Gastroesophageal sphincter (tissue), 4 donors: Measurements from ENCODE around the gene C8A. TPM values are rescaled to one million over a fixed set of nuclear protein-coding genes. Genes with fewer than 3 reads are reported as not detected.

Experiments
- ATAC-seq: fragments of 150-250 bp; one replicate; pipeline ENCODE4 v1.9.1; 2016; ENCODE audit warnings: mild to moderate bottlenecking, moderate library complexity
- H3K27ac ChIP-seq, 4 donors: fragments of 200-600 bp; sonication (generic) in 3 of 4; 1 replicate in 3 of 4; 2 replicates in 1 of 4; pipeline ENCODE4 v1.5.1; 2016 to 2019
- H3K27me3 ChIP-seq: fragments of 200-600 bp; sonication (generic); one replicate; pipeline ENCODE4 v1.5.1; 2019
- H3K36me3 ChIP-seq, 2 donors: fragments of 200-600 bp; sonication (generic); one replicate each; pipeline ENCODE4 v1.5.1; 2019; ENCODE audit warnings: control low read depth in 1 of 2
- H3K4me1 ChIP-seq, 3 donors: fragments of 200-600 bp; sonication (generic); 1 replicate in 2 of 3; 2 replicates in 1 of 3; pipeline ENCODE4 v1.5.1; 2016 to 2019; ENCODE audit warnings: control low read depth in 2 of 3
- H3K4me3 ChIP-seq, 2 donors: fragments of 200-600 bp; sonication (generic); one replicate each; pipeline ENCODE4 v1.5.1; 2019; ENCODE audit warnings: mild to moderate bottlenecking in 1 of 2, moderate library complexity in 1 of 2
- H3K9me3 ChIP-seq, 3 donors: fragments of 200-600 bp; sonication (generic); one replicate each; pipeline ENCODE4 v1.5.1; 2017 to 2019; ENCODE audit warnings: control low read depth in 2 of 3
- EP300 ChIP-seq: sonication (generic); formaldehyde crosslinking; IDR thresholded peaks from one replicate; pipeline ENCODE4 v1.6.1; 2017; ENCODE audit warnings: antibody characterized with exemption, mild to moderate bottlenecking
- POLR2A ChIP-seq, 2 donors: fragments of 450-650 bp; IDR thresholded peaks; one replicate each; pipeline ENCODE4 v1.6.1; 2017; ENCODE audit warnings: antibody characterized with exemption in 2 of 2, mild to moderate bottlenecking in 2 of 2, moderate library complexity in 1 of 2
- POLR2AphosphoS5 ChIP-seq: sonication (generic); formaldehyde crosslinking; IDR thresholded peaks from one replicate; pipeline ENCODE4 v1.6.1; 2017; ENCODE audit warnings: antibody characterized with exemption
- WGBS, 2 donors: methylation state at CpG; one replicate each; pipeline ENCODE4 v1.1.5; 2018; ENCODE audit warnings: low coverage in 1 of 2; 5-methylcytosine and 5-hydroxymethylcytosine counted together
- total RNA-seq, 4 donors: library from RNA; depleted of rRNA; stranded (reverse); fragments of >200 nt; gene quantifications; one replicate each; pipeline ENCODE4 v1.1.0, GENCODE V29; 2016
- TF ChIP-seq, protein P1 (sequence below), 4 experiments: fragments of 200-600 bp in 2 of 4; fragments of 450-650 bp in 2 of 4; sonication (generic) in 1 of 4; IDR thresholded peaks; one replicate each; pipeline ENCODE4 v1.5.1; 2017 to 2019; ENCODE audit warnings: antibody characterized with exemption in 4 of 4, mild to moderate bottlenecking in 2 of 4, moderate library complexity in 2 of 4

C8A gene
- total RNA-seq, 4 donors from 2014 or later: not detected

DNA sequence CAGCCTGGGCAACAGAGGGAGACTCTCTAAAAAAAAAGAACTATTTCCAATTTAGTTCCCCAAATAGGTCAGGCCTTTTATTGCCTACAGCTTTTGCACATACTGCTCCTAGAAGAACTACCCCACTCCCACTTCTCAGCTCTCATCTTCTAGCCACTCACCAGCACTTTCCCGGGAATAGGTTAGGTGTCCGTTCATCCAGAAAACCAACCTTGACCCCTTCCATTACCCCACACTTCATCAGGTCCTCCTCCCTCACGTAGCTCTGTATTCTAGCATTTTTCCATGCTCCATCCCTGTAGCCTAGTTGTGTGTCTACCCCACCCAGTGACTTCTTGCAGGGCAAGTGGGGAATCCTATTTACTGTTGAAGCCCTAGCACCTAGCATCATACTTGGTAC lies 68.6 kb downstream of the C8A start:
- ATAC-seq: no peak
- 62 to 93% methylated on average over 2 to 3 of the region's 3 CpGs for WGBS, 2 donors
- no peak overlapping the region for H3K4me3 ChIP-seq
- H3K9me3 ChIP-seq: no peaks in the 10 kb centered on the region
- TF ChIP-seq POLR2AphosphoS5 (no peak), POLR2A (IDR thresholded peaks at IDR 0.05) (no peak), EP300 (no peak)
- TF ChIP-seq, protein P1, sequence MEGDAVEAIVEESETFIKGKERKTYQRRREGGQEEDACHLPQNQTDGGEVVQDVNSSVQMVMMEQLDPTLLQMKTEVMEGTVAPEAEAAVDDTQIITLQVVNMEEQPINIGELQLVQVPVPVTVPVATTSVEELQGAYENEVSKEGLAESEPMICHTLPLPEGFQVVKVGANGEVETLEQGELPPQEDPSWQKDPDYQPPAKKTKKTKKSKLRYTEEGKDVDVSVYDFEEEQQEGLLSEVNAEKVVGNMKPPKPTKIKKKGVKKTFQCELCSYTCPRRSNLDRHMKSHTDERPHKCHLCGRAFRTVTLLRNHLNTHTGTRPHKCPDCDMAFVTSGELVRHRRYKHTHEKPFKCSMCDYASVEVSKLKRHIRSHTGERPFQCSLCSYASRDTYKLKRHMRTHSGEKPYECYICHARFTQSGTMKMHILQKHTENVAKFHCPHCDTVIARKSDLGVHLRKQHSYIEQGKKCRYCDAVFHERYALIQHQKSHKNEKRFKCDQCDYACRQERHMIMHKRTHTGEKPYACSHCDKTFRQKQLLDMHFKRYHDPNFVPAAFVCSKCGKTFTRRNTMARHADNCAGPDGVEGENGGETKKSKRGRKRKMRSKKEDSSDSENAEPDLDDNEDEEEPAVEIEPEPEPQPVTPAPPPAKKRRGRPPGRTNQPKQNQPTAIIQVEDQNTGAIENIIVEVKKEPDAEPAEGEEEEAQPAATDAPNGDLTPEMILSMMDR (IDR thresholded peaks at IDR 0.05): no peak
- H3K27me3 ChIP-seq: no peaks in the 10 kb centered on the region
- no peaks in the 10 kb centered on the region for H3K36me3 ChIP-seq
- no peak overlapping the region for H3K27ac ChIP-seq
- H3K4me1 ChIP-seq: no peaks in the 10 kb centered on the region

DNA sequence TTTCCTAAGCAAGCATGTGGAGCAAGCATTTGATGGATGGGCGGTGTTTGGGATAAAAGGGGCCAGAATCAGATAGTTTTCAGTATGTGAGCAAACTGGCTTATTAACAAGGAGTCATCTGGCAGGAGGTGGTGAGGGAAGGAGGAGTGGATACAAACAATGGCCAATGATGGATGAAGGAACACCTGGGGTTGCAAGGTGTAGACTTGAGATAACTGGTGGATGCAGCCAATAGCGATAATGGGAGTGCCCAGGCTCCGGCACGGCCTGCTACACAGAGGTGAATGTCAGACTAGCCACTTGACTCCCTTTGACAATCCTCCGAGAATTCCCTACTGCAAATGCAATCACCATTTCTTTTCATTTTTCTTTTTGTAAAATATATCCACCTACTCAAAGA lies 69.5 kb downstream of the C8A start:
- Histone ChIP-seq H3K9me3 (no peaks in the 10 kb centered on the region), H3K4me1 (no peaks in the 10 kb centered on the region), H3K27me3 (no peaks in the 10 kb centered on the region), H3K36me3 (no peaks in the 10 kb centered on the region), H3K27ac (no peak overlapping the region), H3K4me3 (no peak overlapping the region)
- ATAC-seq: no peak
- no peak for TF ChIP-seq EP300
- no peak for TF ChIP-seq POLR2A (IDR thresholded peaks at IDR 0.05)
- TF ChIP-seq, protein P1 (IDR thresholded peaks at IDR 0.05): no peak
- TF ChIP-seq POLR2AphosphoS5: no peak
- 87 to 93% methylated on average over 5 of the region's 5 CpGs for WGBS, 2 donors

DNA sequence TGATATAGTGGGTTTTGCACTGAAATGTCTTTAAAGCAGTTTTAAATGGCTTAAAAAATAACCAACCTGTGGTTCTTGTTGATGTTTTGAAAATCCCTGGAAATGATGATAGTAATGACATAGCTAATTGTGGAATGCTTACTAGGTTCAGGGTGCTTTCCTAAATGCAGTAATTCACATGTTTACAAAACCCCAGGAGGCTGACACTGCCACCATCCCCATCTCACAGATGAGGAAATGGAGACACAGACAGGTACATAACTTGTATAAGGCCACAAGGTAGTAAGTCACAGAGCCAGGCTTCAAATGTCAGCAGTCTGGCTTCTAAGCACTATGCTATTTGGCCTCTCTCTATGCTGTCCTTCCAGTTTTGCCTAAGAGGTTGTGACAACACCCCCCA lies 70.6 kb downstream of the C8A start:
- Histone ChIP-seq H3K4me3 (no peak overlapping the region), H3K9me3 (no peaks in the 10 kb centered on the region), H3K36me3 (no peaks in the 10 kb centered on the region), H3K27me3 (no peaks in the 10 kb centered on the region), H3K27ac (no peak overlapping the region), H3K4me1 (no peaks in the 10 kb centered on the region)
- no peak for TF ChIP-seq EP300
- no peak for TF ChIP-seq POLR2AphosphoS5
- no peak for TF ChIP-seq POLR2A (IDR thresholded peaks at IDR 0.05)
- TF ChIP-seq, protein P1 (IDR thresholded peaks at IDR 0.05): no peak
- no peak for ATAC-seq

DNA sequence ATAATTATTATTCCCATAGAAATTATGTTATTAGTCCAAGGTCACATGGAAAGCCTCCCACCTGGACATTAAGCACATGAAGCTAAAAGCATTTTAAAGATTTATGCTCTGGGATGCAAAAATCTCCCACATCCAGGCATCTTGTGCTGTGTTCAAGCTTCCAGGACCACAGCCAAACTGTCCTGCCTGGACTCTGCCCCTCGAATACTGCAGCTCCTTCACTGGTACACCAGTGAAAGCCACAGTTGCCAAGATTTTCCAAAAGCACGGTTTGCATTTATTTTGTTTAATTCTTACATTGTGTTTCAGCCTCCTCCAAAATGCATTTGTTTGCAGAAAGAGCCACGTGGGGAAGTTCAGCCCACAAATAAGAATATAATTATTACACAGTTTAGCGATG lies 72.6 kb downstream of the C8A start:
- Histone ChIP-seq H3K36me3 (no peaks in the 10 kb centered on the region), H3K4me3 (no peak overlapping the region), H3K27ac (no peak overlapping the region), H3K9me3 (no peaks in the 10 kb centered on the region), H3K4me1 (no peaks in the 10 kb centered on the region), H3K27me3 (no peaks in the 10 kb centered on the region)
- ATAC-seq: no peak
- TF ChIP-seq POLR2A (IDR thresholded peaks at IDR 0.05): no peak
- TF ChIP-seq, protein P1 (IDR thresholded peaks at IDR 0.05): no peak
- no peak for TF ChIP-seq POLR2AphosphoS5
- TF ChIP-seq EP300: no peak
- 29 to 56% methylated on average over 1 to 4 of the region's 4 CpGs for WGBS, 2 donors

DNA sequence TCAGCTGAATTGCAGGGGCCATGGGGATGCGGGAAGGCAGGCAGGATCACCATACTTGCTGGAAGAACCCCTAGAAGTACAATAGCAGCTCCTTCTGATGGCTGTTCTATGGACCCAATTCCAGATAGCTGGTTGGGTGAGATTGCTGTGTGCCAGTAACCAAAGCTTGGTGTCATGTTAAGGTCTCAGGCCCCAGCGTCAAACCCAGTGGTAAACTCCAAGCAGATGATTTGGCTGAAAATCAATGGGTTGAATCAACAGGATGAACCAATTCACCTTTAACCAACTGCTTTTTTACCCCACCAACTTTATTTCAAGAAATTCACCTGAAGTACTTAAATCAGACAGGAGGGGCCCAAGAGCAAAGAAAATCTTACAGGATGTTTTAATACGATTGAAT lies 73.4 kb downstream of the C8A start:
- H3K27ac ChIP-seq: no peak overlapping the region
- no peaks in the 10 kb centered on the region for H3K4me1 ChIP-seq
- no peak for TF ChIP-seq POLR2A (IDR thresholded peaks at IDR 0.05)
- TF ChIP-seq POLR2AphosphoS5: no peak
- no peak for TF ChIP-seq EP300
- TF ChIP-seq, protein P1 (IDR thresholded peaks at IDR 0.05): no peak
- H3K9me3 ChIP-seq: no peaks in the 10 kb centered on the region
- WGBS, 2 donors: 98 to 100% methylated on average over 2 to 3 of the region's 3 CpGs
- no peak overlapping the region for H3K4me3 ChIP-seq
- H3K27me3 ChIP-seq: no peaks in the 10 kb centered on the region
- ATAC-seq: no peak
- no peaks in the 10 kb centered on the region for H3K36me3 ChIP-seq
